MM.1S (cell line): ENCODE measurements around the gene USP47.

Experiments used
- DNase-seq: peaks from one replicate; pipeline ENCODE4 v3.0.0-alpha.2; 2015
- H2AFZ ChIP-seq: fragments of 300-600 bp; sonication (generic); 2 replicates; pipeline ENCODE4 v1.6.0; 2016; ENCODE audit warnings: antibody characterized with exemption, low read length
- H3F3A ChIP-seq: fragments of 300-600 bp; sonication (generic); 2 replicates; pipeline ENCODE4 v1.6.1; 2016; ENCODE audit warnings: mild to moderate bottlenecking, antibody characterized with exemption, low read length, moderate library complexity, mixed read lengths; ENCODE audit not compliant: insufficient read depth
- H3K27ac ChIP-seq: fragments of 300-600 bp; sonication (generic); 2 replicates; pipeline ENCODE4 v1.5.1; 2016; ENCODE audit warnings: mild to moderate bottlenecking, low read length
- H3K27me3 ChIP-seq: fragments of 300-600 bp; sonication (generic); replicated peaks from 2 replicates; pipeline ENCODE4 v1.6.0; 2016; ENCODE audit warnings: low read length; ENCODE audit not compliant: insufficient read depth
- H3K36me3 ChIP-seq: fragments of 300-600 bp; sonication (generic); replicated peaks from 2 replicates; pipeline ENCODE4 v1.6.1; 2016; ENCODE audit warnings: mild to moderate bottlenecking, low read length, mixed read lengths; ENCODE audit not compliant: insufficient read depth
- H3K4me1 ChIP-seq: fragments of 300-600 bp; sonication (generic); 2 replicates; pipeline ENCODE4 v1.6.1; 2016; ENCODE audit warnings: low read length, mixed read lengths
- H3K4me2 ChIP-seq: fragments of 300-600 bp; sonication (generic); 2 replicates; pipeline ENCODE4 v1.6.0; 2016; ENCODE audit warnings: low read depth, low read length
- H3K4me3 ChIP-seq: fragments of 300-600 bp; sonication (generic); 2 replicates; pipeline ENCODE4 v1.5.1; 2016; ENCODE audit warnings: low read length, mixed read lengths
- H3K79me2 ChIP-seq: fragments of 300-600 bp; sonication (generic); 2 replicates; pipeline ENCODE4 v1.6.1; 2016; ENCODE audit warnings: mixed run types, low read length, mixed read lengths
- H3K9ac ChIP-seq: fragments of 300-600 bp; sonication (generic); 2 replicates; pipeline ENCODE4 v1.6.1; 2016; ENCODE audit warnings: low read length, mixed read lengths
- H3K9me2 ChIP-seq: fragments of 300-600 bp; sonication (generic); replicated peaks from 2 replicates; pipeline ENCODE4 v1.6.1; 2016; ENCODE audit warnings: mild to moderate bottlenecking, low read length, mixed read lengths; ENCODE audit not compliant: insufficient read depth
- H3K9me3 ChIP-seq: fragments of 300-600 bp; sonication (generic); replicated peaks from 2 replicates; pipeline ENCODE4 v1.6.1; 2016; ENCODE audit warnings: mild to moderate bottlenecking, low read length, mixed read lengths; ENCODE audit not compliant: insufficient read depth
- H4K20me1 ChIP-seq: fragments of 300-600 bp; sonication (generic); 2 replicates; pipeline ENCODE4 v1.6.1; 2016; ENCODE audit warnings: mild to moderate bottlenecking, low read length, moderate library complexity, mixed read lengths; ENCODE audit not compliant: insufficient read depth
- EZH2 ChIP-seq: fragments of 300-600 bp; sonication (generic); optimal IDR thresholded peaks from 2 replicates; pipeline ENCODE3; 2017; ENCODE audit warnings: low read depth, mild to moderate bottlenecking, antibody characterized with exemption, low read length, mixed read lengths
- EZH2phosphoT487 ChIP-seq: fragments of 300-600 bp; sonication (generic); IDR thresholded peaks from 2 replicates; pipeline ENCODE4 v1.6.1; 2018; ENCODE audit warnings: antibody characterized with exemption, low read length
- TF ChIP-seq, protein P1 (sequence below): fragments of 300-600 bp; sonication (generic); IDR thresholded peaks from 2 replicates; pipeline ENCODE4 v1.5.1; 2016; ENCODE audit warnings: antibody characterized with exemption, low read length, mixed read lengths

The USP47 gene

DNA sequence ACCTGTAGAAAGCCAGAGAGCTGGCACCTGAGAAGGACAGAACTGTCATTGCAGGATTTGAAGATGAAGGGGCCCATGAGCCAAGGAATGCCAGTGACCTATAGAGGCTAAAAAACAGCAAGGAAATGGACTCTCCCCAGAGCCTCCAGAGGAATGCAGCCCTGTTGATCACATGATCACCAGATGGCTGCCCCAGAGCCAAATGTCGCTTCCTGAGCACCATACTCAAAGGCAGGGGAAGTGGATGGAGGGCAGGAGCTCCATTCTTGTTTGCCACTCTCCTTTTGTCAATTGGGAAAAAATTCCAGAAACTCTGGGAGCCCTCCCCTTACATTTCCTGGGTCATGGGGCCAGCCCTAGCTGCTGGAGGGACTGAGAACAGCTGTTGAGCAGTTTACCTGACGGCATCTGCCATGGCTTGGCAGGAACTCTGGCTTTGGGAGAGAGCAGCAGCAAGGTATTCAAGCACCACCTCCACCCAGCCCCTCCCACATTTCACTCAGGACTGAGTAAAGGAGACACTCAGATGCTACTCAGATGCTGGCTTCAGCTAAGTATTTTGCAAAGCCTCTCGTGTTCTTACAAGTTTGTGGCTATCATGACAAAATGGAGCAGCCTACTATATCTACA is 119.7 kb downstream of the USP47 start:
- H3K4me1 ChIP-seq = peaks cover 20% of the 10 kb centered on the region
- peaks cover 10% of the 10 kb centered on the region; the same call in 1 of the 2 replicates for H3F3A ChIP-seq
- H3K4me2 ChIP-seq = no peak overlapping the region
- no peak overlapping the region for H3K9ac ChIP-seq
- H2AFZ ChIP-seq = no peak overlapping the region
- H3K36me3 ChIP-seq = no peaks in the 10 kb centered on the region
- no peak for TF ChIP-seq EZH2phosphoT487
- no peak for TF ChIP-seq EZH2
- TF ChIP-seq, protein P1, sequence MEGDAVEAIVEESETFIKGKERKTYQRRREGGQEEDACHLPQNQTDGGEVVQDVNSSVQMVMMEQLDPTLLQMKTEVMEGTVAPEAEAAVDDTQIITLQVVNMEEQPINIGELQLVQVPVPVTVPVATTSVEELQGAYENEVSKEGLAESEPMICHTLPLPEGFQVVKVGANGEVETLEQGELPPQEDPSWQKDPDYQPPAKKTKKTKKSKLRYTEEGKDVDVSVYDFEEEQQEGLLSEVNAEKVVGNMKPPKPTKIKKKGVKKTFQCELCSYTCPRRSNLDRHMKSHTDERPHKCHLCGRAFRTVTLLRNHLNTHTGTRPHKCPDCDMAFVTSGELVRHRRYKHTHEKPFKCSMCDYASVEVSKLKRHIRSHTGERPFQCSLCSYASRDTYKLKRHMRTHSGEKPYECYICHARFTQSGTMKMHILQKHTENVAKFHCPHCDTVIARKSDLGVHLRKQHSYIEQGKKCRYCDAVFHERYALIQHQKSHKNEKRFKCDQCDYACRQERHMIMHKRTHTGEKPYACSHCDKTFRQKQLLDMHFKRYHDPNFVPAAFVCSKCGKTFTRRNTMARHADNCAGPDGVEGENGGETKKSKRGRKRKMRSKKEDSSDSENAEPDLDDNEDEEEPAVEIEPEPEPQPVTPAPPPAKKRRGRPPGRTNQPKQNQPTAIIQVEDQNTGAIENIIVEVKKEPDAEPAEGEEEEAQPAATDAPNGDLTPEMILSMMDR = no peak
- no peak for DNase-seq
- H3K79me2 ChIP-seq = no peaks in the 10 kb centered on the region
- no peak overlapping the region for H3K27ac ChIP-seq
- H3K27me3 ChIP-seq = no peaks in the 10 kb centered on the region
- H3K4me3 ChIP-seq = no peak overlapping the region
- H3K9me2 ChIP-seq = no peaks in the 10 kb centered on the region
- no peaks in the 10 kb centered on the region for H4K20me1 ChIP-seq
- H3K9me3 ChIP-seq = no peaks in the 10 kb centered on the region

DNA sequence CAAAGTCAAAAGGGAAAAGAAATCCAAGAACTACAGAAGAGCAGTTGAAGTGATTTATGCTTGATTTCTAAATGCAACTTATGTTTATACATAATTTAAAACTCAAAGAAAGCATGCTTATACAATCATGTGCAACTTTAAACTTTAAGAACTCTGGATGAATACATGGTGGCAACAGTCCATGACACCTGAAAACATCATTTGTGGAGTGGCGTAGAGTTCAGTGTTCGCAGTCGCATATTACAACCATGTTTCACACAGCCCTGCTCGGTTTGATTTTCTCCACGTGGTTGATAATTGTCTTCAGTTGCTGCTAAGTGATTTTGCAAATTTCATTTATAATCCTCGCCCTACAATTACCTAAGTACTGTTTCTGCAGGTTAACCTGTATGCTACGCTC is 121.3 kb downstream of the USP47 start:
- Histone ChIP-seq H3K9me2 (no peaks in the 10 kb centered on the region), H3K4me1 (peaks cover 20% of the 10 kb centered on the region), H3K4me3 (no peak overlapping the region), H3K4me2 (no peak overlapping the region), H2AFZ (no peak overlapping the region), H3K27me3 (no peaks in the 10 kb centered on the region), H3K27ac (no peak overlapping the region), H3K9me3 (no peaks in the 10 kb centered on the region), H3K9ac (no peak overlapping the region), H3K36me3 (no peaks in the 10 kb centered on the region), H3F3A (peaks cover 10% of the 10 kb centered on the region; the same call in 1 of the 2 replicates), H3K79me2 (no peaks in the 10 kb centered on the region), H4K20me1 (no peaks in the 10 kb centered on the region)
- DNase-seq = no peak
- no peak for TF ChIP-seq EZH2phosphoT487
- TF ChIP-seq EZH2 = no peak
- TF ChIP-seq, protein P1 = no peak

DNA sequence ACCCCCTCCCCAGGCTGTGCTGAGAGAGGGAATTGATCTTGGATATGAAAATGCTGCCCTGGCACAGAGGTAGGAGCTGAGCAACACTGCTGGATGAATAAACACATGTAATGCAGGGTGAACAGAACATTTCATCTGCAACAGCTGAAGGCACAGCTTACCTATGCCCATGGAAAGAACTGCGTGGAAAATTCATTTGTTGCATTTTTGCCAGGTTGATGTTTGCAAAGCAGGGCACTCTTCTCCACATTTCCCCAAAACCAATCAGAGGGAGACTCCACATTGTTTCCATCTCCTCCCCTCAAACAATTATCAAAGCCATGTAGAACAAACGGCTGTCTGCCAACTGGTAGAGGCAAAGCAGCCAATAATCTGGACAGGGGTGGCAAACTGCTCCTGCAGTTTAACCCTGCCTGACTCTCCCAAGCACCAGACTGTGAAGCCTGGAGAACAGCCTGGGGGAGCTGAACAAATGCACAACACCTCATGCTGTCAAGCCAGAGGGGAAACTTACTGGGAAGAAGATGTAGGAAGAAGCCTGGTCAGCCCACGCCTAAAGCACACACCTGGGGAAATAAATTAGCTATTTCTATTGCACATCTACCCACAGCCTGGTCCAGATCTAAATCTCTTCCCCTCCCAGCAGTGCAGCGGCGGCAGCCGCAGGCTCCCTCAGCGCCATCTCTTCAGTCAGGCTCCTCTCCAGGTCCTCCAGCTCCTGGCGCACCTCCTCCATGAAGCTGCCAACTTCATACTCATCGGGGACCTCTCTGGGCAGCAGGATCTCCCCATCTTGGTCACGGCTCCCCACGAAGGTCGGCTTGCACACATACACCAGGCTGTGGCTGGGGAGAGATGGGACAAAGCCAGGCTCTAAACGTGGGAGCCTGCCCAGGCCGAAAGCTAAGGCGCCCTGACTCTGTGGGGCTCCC is 122.3 kb downstream of the USP47 start:
- Histone ChIP-seq H3K4me1 (peaks cover 20% of the 10 kb centered on the region), H3F3A (peaks cover 10% of the 10 kb centered on the region; the same call in 1 of the 2 replicates)

More for the DNA sequence above, 122.3 kb downstream of the USP47 start:
- Histone ChIP-seq H3K4me2 (no peak overlapping the region), H4K20me1 (no peaks in the 10 kb centered on the region), H3K79me2 (no peaks in the 10 kb centered on the region), H3K27me3 (no peaks in the 10 kb centered on the region), H3K9me2 (no peaks in the 10 kb centered on the region), H3K27ac (no peak overlapping the region), H3K36me3 (no peaks in the 10 kb centered on the region), H3K9ac (no peak overlapping the region), H3K9me3 (no peaks in the 10 kb centered on the region), H2AFZ (no peak overlapping the region), H3K4me3 (no peak overlapping the region)
- TF ChIP-seq EZH2phosphoT487 (no peak), EZH2 (no peak)
- TF ChIP-seq, protein P1 = no peak
- no peak for DNase-seq
